Activated CD4-positive, alpha-beta T cell treated with anti-CD3 and anti-CD28 coated beads, Interleukin-2, Interleukin-4, amounts not matched to agents 100 ng/mL and 50 ng/mL, durations not matched to agents 16 hours and 8 hours (primary cell): ENCODE data around the gene RNF144A.
"Not testable (repeated sequence)": the region's sequence is repeated elsewhere in the genome, so short reads cannot be mapped to it uniquely, and the experiment has no call there.

Source experiments
- DNase-seq: peaks from one replicate; pipeline ENCODE4 v3.0.0-alpha.2; 2020; ENCODE audit warnings: low spot score

Gene RNF144A

GRCh38 chr2:6972067-6972710 lies 55.0 kb downstream of the RNF144A start:
- DNase-seq: no peak

- DNase-seq: no peak
Observed at GRCh38 chr2:6973895-6974545, 56.8 kb downstream of the RNF144A start.

- DNase-seq: no peak
Observed at GRCh38 chr2:6975988-6976387, 58.8 kb downstream of the RNF144A start.

GRCh38 chr2:6977113-6977741 lies 60.0 kb downstream of the RNF144A start:
- DNase-seq: no peak

- no peak for DNase-seq
Observed at GRCh38 chr2:6977786-6978185, 60.6 kb downstream of the RNF144A start.

GRCh38 chr2:6978991-6979390 lies 61.8 kb downstream of the RNF144A start:
- DNase-seq: no peak

GRCh38 chr2:6982449-6982848 lies 65.2 kb downstream of the RNF144A start:
- DNase-seq: no peak

GRCh38 chr2:6982934-6983589 lies 65.8 kb downstream of the RNF144A start:
- DNase-seq: no peak

- DNase-seq: no peak
Observed at GRCh38 chr2:6986301-6986911, 69.2 kb downstream of the RNF144A start.

GRCh38 chr2:6986912-6987361 lies 69.7 kb downstream of the RNF144A start:
- DNase-seq: no peak

- DNase-seq: no peak
Observed at GRCh38 chr2:6990871-6991270, 73.7 kb downstream of the RNF144A start.

GRCh38 chr2:6992794-6993228 lies 75.6 kb downstream of the RNF144A start:
- no peak for DNase-seq

- no peak for DNase-seq
Observed at GRCh38 chr2:6993229-6993640, 76.0 kb downstream of the RNF144A start.

- DNase-seq: no peak
Observed at GRCh38 chr2:6993936-6994335, 76.7 kb downstream of the RNF144A start.

GRCh38 chr2:6994536-6995128 lies 77.4 kb downstream of the RNF144A start:
- no peak for DNase-seq

GRCh38 chr2:6995391-6996097 lies 78.3 kb downstream of the RNF144A start:
- DNase-seq: no peak

- no peak for DNase-seq
Observed at GRCh38 chr2:6999211-6999877, 82.1 kb downstream of the RNF144A start.

- not testable (repeated sequence) for DNase-seq
Observed at GRCh38 chr2:7001395-7001794, 84.2 kb downstream of the RNF144A start.

- no peak for DNase-seq
Observed at GRCh38 chr2:7003895-7004294, 86.7 kb downstream of the RNF144A start.

- DNase-seq: no peak
Observed at GRCh38 chr2:7004636-7005035, 87.4 kb downstream of the RNF144A start.

GRCh38 chr2:7007488-7007845 lies 90.3 kb downstream of the RNF144A start:
- no peak for DNase-seq
